Panc1 (cell line): ENCODE results near the gene ADAM23. TPM values are rescaled to one million over a fixed set of nuclear protein-coding genes. Genes with fewer than 3 reads are reported as not detected.

Experiments used
- ATAC-seq: fragments of 200-7000 bp; cut with Tn5 transposase; 2 replicates; pipeline ENCODE4 v1.9.1; 2020; ENCODE audit warnings: mild to moderate bottlenecking, moderate library complexity
- BruUV-seq: library from RNA; stranded (reverse); fragments of 400-500 nt; replicated peaks from 2 replicates; lab custom pipeline; 2021; lab: Mats Ljungman, UMichigan
- CTCF ChIA-PET: fragments of 300-600 bp; sonication (Branson Sonifier 250); formaldehyde crosslinking; loops from one replicate; lab custom pipeline; 2022; ENCODE audit warnings: antibody characterized with exemption; lab: Charles Lee
- POLR2A ChIA-PET: fragments of 300-600 bp; sonication (Branson Sonifier 250); formaldehyde crosslinking; loops from one replicate; lab custom pipeline; 2022; ENCODE audit warnings: antibody characterized with exemption; lab: Charles Lee
- DNase-seq: peaks from one replicate; pipeline ENCODE4 v3.0.0-alpha.2; 2010; ENCODE audit warnings: low read depth, low spot score
- H3K27ac ChIP-seq: 2 replicates; pipeline ENCODE4 v1.5.1; 2011; ENCODE audit warnings: mild to moderate bottlenecking, low read length, inconsistent platforms
- H3K27me3 ChIP-seq: fragments of 200-500 bp; sonication (Bioruptor generic); 2 replicates; pipeline ENCODE4 v1.6.0; 2014; ENCODE audit warnings: low read length, inconsistent platforms; ENCODE audit not compliant: control insufficient read depth, insufficient read depth
- H3K36me3 ChIP-seq: fragments of 200-500 bp; sonication (Bioruptor generic); 2 replicates; pipeline ENCODE4 v1.5.1; 2014; ENCODE audit warnings: inconsistent platforms, mild to moderate bottlenecking, low read length, moderate library complexity; ENCODE audit not compliant: control insufficient read depth, insufficient read depth
- H3K4me1 ChIP-seq: 2 replicates; pipeline ENCODE4 v1.5.1; 2011; ENCODE audit warnings: inconsistent platforms, mild to moderate bottlenecking, low read length, moderate library complexity; ENCODE audit not compliant: control insufficient read depth, insufficient read depth
- H3K4me3 ChIP-seq, 2 experiments: 2 replicates each; pipeline ENCODE4 v1.5.1; 2011 to 2012; ENCODE audit warnings: low read depth in 2 of 2, low read length in 2 of 2, mild to moderate bottlenecking in 2 of 2, inconsistent platforms in 1 of 2, moderate library complexity in 1 of 2
- H3K9me3 ChIP-seq: fragments of 200-500 bp; sonication (Bioruptor generic); 2 replicates; pipeline ENCODE4 v1.5.1; 2014; ENCODE audit warnings: low read depth, mild to moderate bottlenecking, inconsistent platforms, low read length, moderate library complexity; ENCODE audit not compliant: control insufficient read depth, insufficient read depth
- POLR2AphosphoS5 ChIP-seq: IDR thresholded peaks from 2 replicates; pipeline ENCODE4 v1.6.1; 2012; ENCODE audit warnings: mild to moderate bottlenecking, low read depth, low read length, moderate library complexity
- SIN3A ChIP-seq: IDR thresholded peaks from 2 replicates; pipeline ENCODE4 v1.6.1; 2012; ENCODE audit warnings: low read depth, mild to moderate bottlenecking, low read length, moderate library complexity, borderline replicate concordance; ENCODE audit not compliant: insufficient read depth
- TCF7L2 ChIP-seq: IDR thresholded peaks from 2 replicates; pipeline ENCODE4 v1.6.1; 2011; ENCODE audit warnings: mild to moderate bottlenecking, low read depth, low read length, inconsistent platforms
- in situ Hi-C: cut with HindIII; loops from 2 replicates; pipeline ENCODE4 v1.10.0; 2016; ENCODE audit warnings: low sequenced_read_pairs, low pct_unique_long_range_greater_than_20kb
- intact Hi-C: fragments of 100-400 bp; cut with micrococcal nuclease; formaldehyde crosslinking; loops from one replicate; pipeline ENCODE4 v1.10.0; 2022; ENCODE audit not compliant: unreplicated experiment
- total RNA-seq: library from RNA; stranded (reverse); gene quantifications from one replicate; pipeline ENCODE4 v1.2.1, GENCODE V29; 2021; ENCODE audit not compliant: unreplicated experiment
- TF ChIP-seq, protein P1 (sequence below): fragments of 450-650 bp; IDR thresholded peaks from 2 replicates; pipeline ENCODE4 v1.5.1; 2017; ENCODE audit warnings: mild to moderate bottlenecking
- TF ChIP-seq, protein P2 (sequence below), 2 experiments: IDR thresholded peaks; 2 replicates each; pipeline ENCODE4 v1.6.1; 2011 to 2012; ENCODE audit warnings: low read depth in 2 of 2, control low read depth in 1 of 2, low read length in 1 of 2, mild to moderate bottlenecking in 1 of 2, moderate library complexity in 1 of 2; ENCODE audit not compliant: insufficient read depth in 1 of 2

The ADAM23 gene
- total RNA-seq, 1 experiment from 2014 or later: 0.18 TPM

- ChIA-PET POLR2A (no interaction called here), CTCF (no interaction called here)
- no peak overlapping the region for H3K4me3 ChIP-seq
- no peaks in the 10 kb centered on the region for H3K4me1 ChIP-seq
- DNase-seq: no peak
- intact Hi-C loops (no loop called here), in situ Hi-C loops (no loop called here)
- H3K9me3 ChIP-seq: no peaks in the 10 kb centered on the region
- H3K27ac ChIP-seq: no peak overlapping the region
- ATAC-seq: no peak
- H3K36me3 ChIP-seq: no peaks in the 10 kb centered on the region
- TF ChIP-seq POLR2AphosphoS5: no peak
- TF ChIP-seq, protein P1, sequence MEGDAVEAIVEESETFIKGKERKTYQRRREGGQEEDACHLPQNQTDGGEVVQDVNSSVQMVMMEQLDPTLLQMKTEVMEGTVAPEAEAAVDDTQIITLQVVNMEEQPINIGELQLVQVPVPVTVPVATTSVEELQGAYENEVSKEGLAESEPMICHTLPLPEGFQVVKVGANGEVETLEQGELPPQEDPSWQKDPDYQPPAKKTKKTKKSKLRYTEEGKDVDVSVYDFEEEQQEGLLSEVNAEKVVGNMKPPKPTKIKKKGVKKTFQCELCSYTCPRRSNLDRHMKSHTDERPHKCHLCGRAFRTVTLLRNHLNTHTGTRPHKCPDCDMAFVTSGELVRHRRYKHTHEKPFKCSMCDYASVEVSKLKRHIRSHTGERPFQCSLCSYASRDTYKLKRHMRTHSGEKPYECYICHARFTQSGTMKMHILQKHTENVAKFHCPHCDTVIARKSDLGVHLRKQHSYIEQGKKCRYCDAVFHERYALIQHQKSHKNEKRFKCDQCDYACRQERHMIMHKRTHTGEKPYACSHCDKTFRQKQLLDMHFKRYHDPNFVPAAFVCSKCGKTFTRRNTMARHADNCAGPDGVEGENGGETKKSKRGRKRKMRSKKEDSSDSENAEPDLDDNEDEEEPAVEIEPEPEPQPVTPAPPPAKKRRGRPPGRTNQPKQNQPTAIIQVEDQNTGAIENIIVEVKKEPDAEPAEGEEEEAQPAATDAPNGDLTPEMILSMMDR: peak; percentile 5; the same call in 1 of the 2 replicates
- H3K27me3 ChIP-seq: no peaks in the 10 kb centered on the region
- no TSS peak for BruUV-seq
These were observed 59.4 kb downstream of the ADAM23 start for GRCh38 chr2:206502729-206503128.

- no peak overlapping the region for H3K4me3 ChIP-seq
- no peak overlapping the region for H3K27ac ChIP-seq
- intact Hi-C loops (no loop called here), in situ Hi-C loops (no loop called here)
- no TSS peak for BruUV-seq
- DNase-seq (no peak), ATAC-seq (no peak)
- POLR2A ChIA-PET: no interaction called here
- H3K9me3 ChIP-seq: no peaks in the 10 kb centered on the region
- TF ChIP-seq SIN3A: no peak
- TF ChIP-seq, protein P2, sequence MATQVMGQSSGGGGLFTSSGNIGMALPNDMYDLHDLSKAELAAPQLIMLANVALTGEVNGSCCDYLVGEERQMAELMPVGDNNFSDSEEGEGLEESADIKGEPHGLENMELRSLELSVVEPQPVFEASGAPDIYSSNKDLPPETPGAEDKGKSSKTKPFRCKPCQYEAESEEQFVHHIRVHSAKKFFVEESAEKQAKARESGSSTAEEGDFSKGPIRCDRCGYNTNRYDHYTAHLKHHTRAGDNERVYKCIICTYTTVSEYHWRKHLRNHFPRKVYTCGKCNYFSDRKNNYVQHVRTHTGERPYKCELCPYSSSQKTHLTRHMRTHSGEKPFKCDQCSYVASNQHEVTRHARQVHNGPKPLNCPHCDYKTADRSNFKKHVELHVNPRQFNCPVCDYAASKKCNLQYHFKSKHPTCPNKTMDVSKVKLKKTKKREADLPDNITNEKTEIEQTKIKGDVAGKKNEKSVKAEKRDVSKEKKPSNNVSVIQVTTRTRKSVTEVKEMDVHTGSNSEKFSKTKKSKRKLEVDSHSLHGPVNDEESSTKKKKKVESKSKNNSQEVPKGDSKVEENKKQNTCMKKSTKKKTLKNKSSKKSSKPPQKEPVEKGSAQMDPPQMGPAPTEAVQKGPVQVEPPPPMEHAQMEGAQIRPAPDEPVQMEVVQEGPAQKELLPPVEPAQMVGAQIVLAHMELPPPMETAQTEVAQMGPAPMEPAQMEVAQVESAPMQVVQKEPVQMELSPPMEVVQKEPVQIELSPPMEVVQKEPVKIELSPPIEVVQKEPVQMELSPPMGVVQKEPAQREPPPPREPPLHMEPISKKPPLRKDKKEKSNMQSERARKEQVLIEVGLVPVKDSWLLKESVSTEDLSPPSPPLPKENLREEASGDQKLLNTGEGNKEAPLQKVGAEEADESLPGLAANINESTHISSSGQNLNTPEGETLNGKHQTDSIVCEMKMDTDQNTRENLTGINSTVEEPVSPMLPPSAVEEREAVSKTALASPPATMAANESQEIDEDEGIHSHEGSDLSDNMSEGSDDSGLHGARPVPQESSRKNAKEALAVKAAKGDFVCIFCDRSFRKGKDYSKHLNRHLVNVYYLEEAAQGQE (IDR thresholded peaks at IDR 0.05; ENCODE audit: insufficient read depth in 1 of 2, low read depth in 2 of 2, low read length in 1 of 2): no peak
- TF ChIP-seq TCF7L2: no peak
- H3K27me3 ChIP-seq: no peaks in the 10 kb centered on the region; the same call in 1 of the 2 replicates
- CTCF ChIA-PET: no interaction called here
- H3K36me3 ChIP-seq: no peaks in the 10 kb centered on the region
- H3K4me1 ChIP-seq: no peaks in the 10 kb centered on the region
These were observed 68.0 kb downstream of the ADAM23 start for GRCh38 chr2:206511283-206511682.

- POLR2A ChIA-PET: no interaction called here
- no TSS peak for BruUV-seq
- intact Hi-C loops: no loop called here
- Histone ChIP-seq H3K27me3 (no peaks in the 10 kb centered on the region; the same call in 1 of the 2 replicates), H3K27ac (no peak overlapping the region), H3K4me3 (no peak overlapping the region), H3K9me3 (no peaks in the 10 kb centered on the region), H3K4me1 (no peaks in the 10 kb centered on the region), H3K36me3 (no peaks in the 10 kb centered on the region)
- DNase-seq (no peak), ATAC-seq (no peak)
- CTCF ChIA-PET: no interaction called here
- TF ChIP-seq, protein P2 (IDR thresholded peaks at IDR 0.05; ENCODE audit: insufficient read depth in 1 of 2, low read depth in 2 of 2, low read length in 1 of 2): no peak
- TF ChIP-seq, protein P1: no peak
- TF ChIP-seq POLR2AphosphoS5: no peak
- no peak for TF ChIP-seq SIN3A
- no peak for TF ChIP-seq TCF7L2
- in situ Hi-C loops: no loop called here
These were observed 69.7 kb downstream of the ADAM23 start for GRCh38 chr2:206512999-206513398.
